ENCODE results near the gene FRMD8. TPM values are rescaled to one million over a fixed set of nuclear protein-coding genes. Genes with fewer than 3 reads are reported as not detected.

FRMD8 gene
- total and polyA plus RNA-seq, 4 donors = 2.8 to 22.8 (median 15.0) TPM

DNA sequence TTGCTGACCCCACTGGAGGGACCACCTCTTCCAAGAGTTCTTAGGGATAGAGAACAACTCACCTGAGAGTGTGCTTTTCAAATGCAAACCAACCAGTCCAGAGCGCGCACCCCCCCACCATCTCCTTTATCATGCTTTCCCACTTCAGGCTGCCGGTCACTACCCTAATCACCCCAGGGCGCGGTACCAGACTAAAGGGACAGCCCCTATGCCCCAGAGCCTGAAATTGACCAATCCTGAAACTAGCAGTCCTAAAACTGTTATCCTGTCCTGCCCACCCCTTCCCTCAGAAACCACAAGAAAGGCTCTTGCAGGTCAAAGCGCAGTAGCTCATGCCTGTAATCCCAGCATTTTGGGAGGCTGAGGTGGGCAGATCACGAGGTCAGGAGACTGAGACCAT lies 73.1 kb downstream of the FRMD8 start (continued):
- TF ChIP-seq, protein P1, sequence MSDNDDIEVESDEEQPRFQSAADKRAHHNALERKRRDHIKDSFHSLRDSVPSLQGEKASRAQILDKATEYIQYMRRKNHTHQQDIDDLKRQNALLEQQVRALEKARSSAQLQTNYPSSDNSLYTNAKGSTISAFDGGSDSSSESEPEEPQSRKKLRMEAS (IDR thresholded peaks at IDR 0.05) = no peak

Small RNA genes within 50 kb of the gene (small RNA-seq; reads per million reads assigned to genes)
- gene RF01684 = not detected

Other genes starting within 250 kb of the FRMD8 start
- gene SPDYC, start 216.4 kb upstream of the FRMD8 start, total RNA-seq = under 1 TPM in 1 of 2 donors, not detected in 1; 0.08 TPM
- gene SPDYC, start 216.4 kb upstream of the FRMD8 start, polyA plus RNA-seq = 1 to 10 TPM in 1 of 2 donors, under 1 TPM in 1; 0.52 to 1.1 TPM
- 100 to 1,000 TPM in 1 of 2 donors, 10 to 100 TPM in 1; 81.7 to 183 TPM for gene CAPN1, start 204.7 kb upstream of the FRMD8 start, total RNA-seq
- gene CAPN1, start 204.7 kb upstream of the FRMD8 start, polyA plus RNA-seq = 10 to 100 TPM; 39.6 to 48.4 TPM
- gene POLA2, start 124.7 kb upstream of the FRMD8 start, total RNA-seq = 1 to 10 TPM; 4.9 to 6.1 TPM
- 1 to 10 TPM; 1.5 TPM for gene POLA2, start 124.7 kb upstream of the FRMD8 start, polyA plus RNA-seq
- 1 to 10 TPM; 1.9 to 3.4 TPM for gene CDC42EP2, start 71.8 kb upstream of the FRMD8 start, total RNA-seq
- gene CDC42EP2, start 71.8 kb upstream of the FRMD8 start, polyA plus RNA-seq = 1 to 10 TPM; 1.8 to 2.0 TPM
- 10 to 100 TPM; 12.8 to 14.8 TPM for gene DPF2, start 52.8 kb upstream of the FRMD8 start, total RNA-seq
- 10 to 100 TPM in 1 of 2 donors, 1 to 10 TPM in 1; 9.2 to 10.0 TPM for gene DPF2, start 52.8 kb upstream of the FRMD8 start, polyA plus RNA-seq
- gene TIGD3, start 31.9 kb upstream of the FRMD8 start, total RNA-seq = under 1 TPM; 0.17 to 0.33 TPM
- gene TIGD3, start 31.9 kb upstream of the FRMD8 start, polyA plus RNA-seq = under 1 TPM in 1 of 2 donors, not detected in 1; 0.08 TPM
- gene SLC25A45, start 4.0 kb upstream of the FRMD8 start, total RNA-seq = 1 to 10 TPM; 5.1 to 6.8 TPM
- 1 to 10 TPM; 4.5 to 5.6 TPM for gene SLC25A45, start 4.0 kb upstream of the FRMD8 start, polyA plus RNA-seq
- 1,000 to 10,000 TPM in 1 of 2 donors, 10 to 100 TPM in 1; 29.6 to 1,968 TPM for gene NEAT1, start 36.2 kb downstream of the FRMD8 start, total RNA-seq
- 100 to 1,000 TPM in 1 of 2 donors, 10 to 100 TPM in 1; 50.2 to 111 TPM for gene NEAT1, start 36.2 kb downstream of the FRMD8 start, polyA plus RNA-seq
- gene MALAT1, start 112.4 kb downstream of the FRMD8 start, total RNA-seq = 1,000 to 10,000 TPM; 3,688 to 8,306 TPM
- gene MALAT1, start 112.4 kb downstream of the FRMD8 start, polyA plus RNA-seq = 1,000 to 10,000 TPM in 1 of 2 donors, 10 to 100 TPM in 1; 11.9 to 3,868 TPM
- gene SCYL1, start 138.4 kb downstream of the FRMD8 start, total RNA-seq = 10 to 100 TPM; 33.7 to 59.5 TPM
- gene SCYL1, start 138.4 kb downstream of the FRMD8 start, polyA plus RNA-seq = 10 to 100 TPM; 45.6 to 62.0 TPM
- gene LTBP3, start 171.7 kb downstream of the FRMD8 start, total RNA-seq = 10 to 100 TPM; 16.0 to 17.9 TPM
- gene LTBP3, start 171.7 kb downstream of the FRMD8 start, polyA plus RNA-seq = 10 to 100 TPM in 1 of 2 donors, 1 to 10 TPM in 1; 8.8 to 46.2 TPM
- 10 to 100 TPM; 18.2 to 22.7 TPM for gene ZNRD2, start 183.8 kb downstream of the FRMD8 start, total RNA-seq
- 10 to 100 TPM; 33.3 to 39.5 TPM for gene ZNRD2, start 183.8 kb downstream of the FRMD8 start, polyA plus RNA-seq
- 10 to 100 TPM in 1 of 2 donors, 1 to 10 TPM in 1; 4.7 to 16.7 TPM for gene FAM89B, start 185.9 kb downstream of the FRMD8 start, total RNA-seq
- 10 to 100 TPM in 1 of 2 donors, 1 to 10 TPM in 1; 7.7 to 11.4 TPM for gene FAM89B, start 185.9 kb downstream of the FRMD8 start, polyA plus RNA-seq
- 100 to 1,000 TPM in 1 of 2 donors, 10 to 100 TPM in 1; 13.6 to 120 TPM for gene EHBP1L1, start 189.4 kb downstream of the FRMD8 start, total RNA-seq
- 1 to 10 TPM; 1.1 to 6.5 TPM for gene EHBP1L1, start 189.4 kb downstream of the FRMD8 start, polyA plus RNA-seq
- gene KCNK7, start 209.2 kb downstream of the FRMD8 start, total RNA-seq = under 1 TPM; 0.14 to 0.17 TPM
- gene KCNK7, start 209.2 kb downstream of the FRMD8 start, polyA plus RNA-seq = under 1 TPM; 0.32 TPM
- gene MAP3K11, start 227.6 kb downstream of the FRMD8 start, total RNA-seq = 10 to 100 TPM; 23.7 to 49.3 TPM
- gene MAP3K11, start 227.6 kb downstream of the FRMD8 start, polyA plus RNA-seq = 10 to 100 TPM; 22.9 to 49.7 TPM
- gene PCNX3, start 229.1 kb downstream of the FRMD8 start, total RNA-seq = 10 to 100 TPM; 11.5 to 13.4 TPM
- gene PCNX3, start 229.1 kb downstream of the FRMD8 start, polyA plus RNA-seq = 10 to 100 TPM in 1 of 2 donors, 1 to 10 TPM in 1; 4.7 to 12.8 TPM